Gastroesophageal sphincter (tissue), 4 donors: ENCODE results near the gene DYSF. TPM values are rescaled to one million over a fixed set of nuclear protein-coding genes. Genes with fewer than 3 reads are reported as not detected.

ENCODE experiments used
- ATAC-seq: fragments of 150-250 bp; one replicate; pipeline ENCODE4 v1.9.1; 2016; ENCODE audit warnings: mild to moderate bottlenecking, moderate library complexity
- H3K27ac ChIP-seq, 4 donors: fragments of 200-600 bp; sonication (generic) in 3 of 4; 1 replicate in 3 of 4; 2 replicates in 1 of 4; pipeline ENCODE4 v1.5.1; 2016 to 2019
- H3K27me3 ChIP-seq: fragments of 200-600 bp; sonication (generic); one replicate; pipeline ENCODE4 v1.5.1; 2019
- H3K36me3 ChIP-seq, 2 donors: fragments of 200-600 bp; sonication (generic); one replicate each; pipeline ENCODE4 v1.5.1; 2019; ENCODE audit warnings: control low read depth in 1 of 2
- H3K4me1 ChIP-seq, 3 donors: fragments of 200-600 bp; sonication (generic); 1 replicate in 2 of 3; 2 replicates in 1 of 3; pipeline ENCODE4 v1.5.1; 2016 to 2019; ENCODE audit warnings: control low read depth in 2 of 3
- H3K4me3 ChIP-seq, 2 donors: fragments of 200-600 bp; sonication (generic); one replicate each; pipeline ENCODE4 v1.5.1; 2019; ENCODE audit warnings: mild to moderate bottlenecking in 1 of 2, moderate library complexity in 1 of 2
- H3K9me3 ChIP-seq, 3 donors: fragments of 200-600 bp; sonication (generic); one replicate each; pipeline ENCODE4 v1.5.1; 2017 to 2019; ENCODE audit warnings: control low read depth in 2 of 3
- CTCF ChIP-seq, 4 experiments: fragments of 200-600 bp in 2 of 4; fragments of 450-650 bp in 2 of 4; sonication (generic) in 1 of 4; IDR thresholded peaks; one replicate each; pipeline ENCODE4 v1.5.1; 2017 to 2019; ENCODE audit warnings: antibody characterized with exemption in 4 of 4, mild to moderate bottlenecking in 2 of 4, moderate library complexity in 2 of 4
- EP300 ChIP-seq: sonication (generic); formaldehyde crosslinking; IDR thresholded peaks from one replicate; pipeline ENCODE4 v1.6.1; 2017; ENCODE audit warnings: antibody characterized with exemption, mild to moderate bottlenecking
- POLR2A ChIP-seq, 2 donors: fragments of 450-650 bp; IDR thresholded peaks; one replicate each; pipeline ENCODE4 v1.6.1; 2017; ENCODE audit warnings: antibody characterized with exemption in 2 of 2, mild to moderate bottlenecking in 2 of 2, moderate library complexity in 1 of 2
- POLR2AphosphoS5 ChIP-seq: sonication (generic); formaldehyde crosslinking; IDR thresholded peaks from one replicate; pipeline ENCODE4 v1.6.1; 2017; ENCODE audit warnings: antibody characterized with exemption
- WGBS, 2 donors: methylation state at CpG; one replicate each; pipeline ENCODE4 v1.1.5; 2018; ENCODE audit warnings: low coverage in 1 of 2; 5-methylcytosine and 5-hydroxymethylcytosine counted together
- total RNA-seq, 4 donors: library from RNA; depleted of rRNA; stranded (reverse); fragments of >200 nt; gene quantifications; one replicate each; pipeline ENCODE4 v1.1.0, GENCODE V29; 2016

The DYSF gene
- total RNA-seq, 4 donors from 2014 or later = 11.0 to 50.1 (median 17.4) TPM

- TF ChIP-seq POLR2AphosphoS5 (no peak), EP300 (no peak), CTCF (IDR thresholded peaks at IDR 0.05) (no peak), POLR2A (IDR thresholded peaks at IDR 0.05) (no peak)
- no peaks in the 10 kb centered on the region for H3K27me3 ChIP-seq
- WGBS, 2 donors = 58 to 64% methylated on average over 9 to 12 of the region's 17 CpGs
- H3K36me3 ChIP-seq = peaks cover 0 to 57% of the 10 kb centered on the region in 2 donors
- ATAC-seq = no peak
- H3K27ac ChIP-seq = no peak overlapping the region
- H3K9me3 ChIP-seq = no peaks in the 10 kb centered on the region
- no peaks in the 10 kb centered on the region for H3K4me1 ChIP-seq
- no peak overlapping the region for H3K4me3 ChIP-seq
Measured at GRCh38 chr2:71596011-71596410, 142.7 kb downstream of the DYSF start.

DNA sequence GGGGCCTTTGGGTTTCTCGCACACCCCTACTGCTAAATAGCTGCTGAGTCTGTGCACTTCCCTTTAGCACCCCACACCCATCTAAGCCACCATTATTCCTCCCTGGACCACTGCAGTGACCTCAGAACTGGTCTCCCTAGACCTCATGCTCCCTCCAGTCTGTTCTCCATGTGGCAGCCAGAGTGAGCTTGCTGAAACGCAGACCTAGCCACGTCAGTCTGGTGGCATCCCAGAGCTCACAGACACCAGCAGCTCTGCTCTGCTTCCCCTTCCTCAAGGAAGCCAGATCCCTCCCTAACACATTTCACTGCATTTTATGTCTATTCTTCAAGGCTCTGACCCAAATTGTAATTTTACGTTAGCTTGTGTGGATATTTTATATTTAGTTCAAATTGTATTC lies 144.4 kb downstream of the DYSF start:
- no peaks in the 10 kb centered on the region for H3K27me3 ChIP-seq
- H3K4me3 ChIP-seq = no peak overlapping the region
- no peak for ATAC-seq
- WGBS, 2 donors = 75 to 86% methylated on average over 1 to 4 of the region's 4 CpGs
- no peaks in the 10 kb centered on the region for H3K9me3 ChIP-seq
- peaks cover 0 to 58% of the 10 kb centered on the region in 2 donors for H3K36me3 ChIP-seq
- H3K27ac ChIP-seq = no peak overlapping the region
- TF ChIP-seq CTCF (IDR thresholded peaks at IDR 0.05) = no peak
- TF ChIP-seq POLR2A (IDR thresholded peaks at IDR 0.05) = no peak
- no peaks in the 10 kb centered on the region for H3K4me1 ChIP-seq

- Histone ChIP-seq H3K9me3 (no peaks in the 10 kb centered on the region), H3K4me1 (peaks cover 0 to 5% (median 0%) of the 10 kb centered on the region in 3 donors), H3K27me3 (no peaks in the 10 kb centered on the region), H3K27ac (no peak overlapping the region), H3K4me3 (no peak overlapping the region), H3K36me3 (peaks cover 0 to 64% of the 10 kb centered on the region in 2 donors)
- ATAC-seq = no peak
- TF ChIP-seq POLR2AphosphoS5 = no peak
- no peak for TF ChIP-seq CTCF (IDR thresholded peaks at IDR 0.05)
- no peak for TF ChIP-seq POLR2A (IDR thresholded peaks at IDR 0.05)
- no peak for TF ChIP-seq EP300
- WGBS, 2 donors = 81 to 92% methylated on average over 2 to 10 of the region's 14 CpGs
Measured at GRCh38 chr2:71598526-71598925, 145.2 kb downstream of the DYSF start.

- no peak for ATAC-seq
- Histone ChIP-seq H3K27me3 (no peaks in the 10 kb centered on the region), H3K4me1 (peaks cover 0 to 10% (median 4%) of the 10 kb centered on the region in 3 donors), H3K9me3 (no peaks in the 10 kb centered on the region), H3K4me3 (no peak overlapping the region), H3K36me3 (peaks cover 0 to 60% of the 10 kb centered on the region in 2 donors), H3K27ac (no peak overlapping the region)
- no peak for TF ChIP-seq CTCF (IDR thresholded peaks at IDR 0.05)
- TF ChIP-seq POLR2A (IDR thresholded peaks at IDR 0.05) = no peak
- no peak for TF ChIP-seq EP300
- TF ChIP-seq POLR2AphosphoS5 = no peak
- WGBS, 2 donors = 81 to 93% methylated on average over 3 to 4 of the region's 8 CpGs
Measured at GRCh38 chr2:71599038-71599437, 145.7 kb downstream of the DYSF start.

- Histone ChIP-seq H3K4me1 (peaks cover 0 to 17% (median 6%) of the 10 kb centered on the region in 3 donors), H3K9me3 (no peaks in the 10 kb centered on the region), H3K36me3 (peaks cover 0 to 59% of the 10 kb centered on the region in 2 donors), H3K27ac (no peak overlapping the region), H3K4me3 (no peak overlapping the region), H3K27me3 (no peaks in the 10 kb centered on the region)
- WGBS, 2 donors = 89 to 91% methylated on average over 5 to 10 of the region's 13 CpGs
- TF ChIP-seq EP300 (no peak), CTCF (IDR thresholded peaks at IDR 0.05) (no peak), POLR2A (IDR thresholded peaks at IDR 0.05) (no peak)
- ATAC-seq = no peak
Measured at GRCh38 chr2:71599646-71600236, 146.4 kb downstream of the DYSF start.
